Progenitor cell of endocrine pancreas (in vitro differentiated cells): ENCODE results near the gene DCTPP1. TPM values are rescaled to one million over a fixed set of nuclear protein-coding genes. Genes with fewer than 3 reads are reported as not detected.
A peak's percentile ranks its signal among the peaks of the same experiment; 100 is the strongest.

Experiments used
- DNase-seq: peaks from one replicate; pipeline ENCODE4 v3.0.0; 2021; ENCODE audit warnings: low spot score; ENCODE audit not compliant: unreplicated experiment
- H3K27ac Mint-ChIP-seq: 2 replicates; pipeline ENCODE4 v1.8.0; 2021; ENCODE audit warnings: mild to moderate bottlenecking, moderate library complexity, mixed read lengths
- H3K27me3 Mint-ChIP-seq: 2 replicates; pipeline ENCODE4 v1.8.0; 2021; ENCODE audit warnings: mixed read lengths
- H3K36me3 Mint-ChIP-seq: 2 replicates; pipeline ENCODE4 v1.8.0; 2022; ENCODE audit warnings: mixed read lengths; ENCODE audit not compliant: insufficient read depth
- H3K4me1 Mint-ChIP-seq: 2 replicates; pipeline ENCODE4 v1.8.0; 2021; ENCODE audit warnings: low read depth, mixed read lengths
- H3K4me3 Mint-ChIP-seq: 2 replicates; pipeline ENCODE4 v1.8.0; 2021; ENCODE audit warnings: low read depth, mild to moderate bottlenecking, moderate library complexity, mixed read lengths
- H3K9me3 Mint-ChIP-seq: 2 replicates; pipeline ENCODE4 v1.8.0; 2021; ENCODE audit warnings: low read depth, mixed read lengths
- total RNA-seq: library from RNA; stranded (reverse); gene quantifications from 2 replicates; pipeline ENCODE4 v1.2.1, GENCODE V29; 2021
- TF ChIP-seq, protein P1 (sequence below): fragments of 200-600 bp; sonication (generic); IDR thresholded peaks from one replicate; pipeline ENCODE4 v1.5.0; 2021; ENCODE audit warnings: antibody characterized with exemption, mild to moderate bottlenecking; ENCODE audit not compliant: unreplicated experiment

Gene DCTPP1
- total RNA-seq, 1 donor from 2014 or later: 65.9 TPM

DNA sequence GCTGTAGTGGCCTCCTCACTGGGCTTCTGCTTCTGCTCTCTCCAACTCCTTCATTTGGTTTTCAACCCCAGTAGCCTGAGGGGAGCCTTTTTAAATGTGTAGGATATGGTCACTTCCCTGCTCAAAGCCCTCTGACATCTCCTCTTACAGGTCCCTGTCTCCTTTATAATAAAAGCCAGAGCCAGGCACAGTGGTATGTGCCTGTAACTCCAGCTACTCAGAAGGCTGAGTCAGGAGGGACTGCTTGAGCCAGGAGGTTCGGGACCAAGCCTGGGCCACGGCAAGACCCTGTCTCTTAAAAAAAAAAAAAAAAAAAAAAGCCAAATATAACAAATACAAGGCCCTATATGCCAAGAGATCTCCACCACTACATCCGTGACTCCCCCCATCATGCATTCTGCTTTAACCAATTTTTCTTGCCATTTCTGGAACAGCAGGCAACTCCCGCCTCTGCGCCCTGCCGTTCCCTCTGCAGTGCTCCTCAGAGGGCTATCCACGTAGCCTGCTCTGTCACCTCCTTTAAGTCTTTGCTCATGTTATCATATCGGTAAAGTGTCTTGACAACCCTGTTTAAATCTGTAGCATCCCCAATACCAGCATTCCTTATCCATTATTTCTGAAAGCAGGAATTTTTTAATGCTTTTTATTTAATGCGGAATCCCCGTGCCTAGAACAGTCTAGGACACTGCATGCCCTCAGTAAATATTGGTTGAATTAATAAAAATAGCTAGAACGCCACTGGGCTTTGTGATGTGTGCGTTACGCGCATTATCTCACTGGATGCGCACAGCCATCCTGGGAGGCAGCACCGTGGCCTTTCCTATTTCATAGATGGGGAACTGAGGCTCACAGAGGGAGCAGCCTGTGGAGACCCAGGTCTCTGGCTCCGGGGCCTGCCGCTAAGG lies 13.0 kb downstream of the DCTPP1 start:
- DNase-seq: no peak
- no peaks in the 10 kb centered on the region for H3K4me1 Mint-ChIP-seq
- no peaks in the 10 kb centered on the region for H3K9me3 Mint-ChIP-seq
- no peak overlapping the region for H3K27ac Mint-ChIP-seq
- H3K27me3 Mint-ChIP-seq: no peaks in the 10 kb centered on the region
- TF ChIP-seq, protein P1, sequence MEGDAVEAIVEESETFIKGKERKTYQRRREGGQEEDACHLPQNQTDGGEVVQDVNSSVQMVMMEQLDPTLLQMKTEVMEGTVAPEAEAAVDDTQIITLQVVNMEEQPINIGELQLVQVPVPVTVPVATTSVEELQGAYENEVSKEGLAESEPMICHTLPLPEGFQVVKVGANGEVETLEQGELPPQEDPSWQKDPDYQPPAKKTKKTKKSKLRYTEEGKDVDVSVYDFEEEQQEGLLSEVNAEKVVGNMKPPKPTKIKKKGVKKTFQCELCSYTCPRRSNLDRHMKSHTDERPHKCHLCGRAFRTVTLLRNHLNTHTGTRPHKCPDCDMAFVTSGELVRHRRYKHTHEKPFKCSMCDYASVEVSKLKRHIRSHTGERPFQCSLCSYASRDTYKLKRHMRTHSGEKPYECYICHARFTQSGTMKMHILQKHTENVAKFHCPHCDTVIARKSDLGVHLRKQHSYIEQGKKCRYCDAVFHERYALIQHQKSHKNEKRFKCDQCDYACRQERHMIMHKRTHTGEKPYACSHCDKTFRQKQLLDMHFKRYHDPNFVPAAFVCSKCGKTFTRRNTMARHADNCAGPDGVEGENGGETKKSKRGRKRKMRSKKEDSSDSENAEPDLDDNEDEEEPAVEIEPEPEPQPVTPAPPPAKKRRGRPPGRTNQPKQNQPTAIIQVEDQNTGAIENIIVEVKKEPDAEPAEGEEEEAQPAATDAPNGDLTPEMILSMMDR: no peak
- H3K4me3 Mint-ChIP-seq: peak overlapping the region; percentile 53
- H3K36me3 Mint-ChIP-seq: peaks cover 22% of the 10 kb centered on the region

DNA sequence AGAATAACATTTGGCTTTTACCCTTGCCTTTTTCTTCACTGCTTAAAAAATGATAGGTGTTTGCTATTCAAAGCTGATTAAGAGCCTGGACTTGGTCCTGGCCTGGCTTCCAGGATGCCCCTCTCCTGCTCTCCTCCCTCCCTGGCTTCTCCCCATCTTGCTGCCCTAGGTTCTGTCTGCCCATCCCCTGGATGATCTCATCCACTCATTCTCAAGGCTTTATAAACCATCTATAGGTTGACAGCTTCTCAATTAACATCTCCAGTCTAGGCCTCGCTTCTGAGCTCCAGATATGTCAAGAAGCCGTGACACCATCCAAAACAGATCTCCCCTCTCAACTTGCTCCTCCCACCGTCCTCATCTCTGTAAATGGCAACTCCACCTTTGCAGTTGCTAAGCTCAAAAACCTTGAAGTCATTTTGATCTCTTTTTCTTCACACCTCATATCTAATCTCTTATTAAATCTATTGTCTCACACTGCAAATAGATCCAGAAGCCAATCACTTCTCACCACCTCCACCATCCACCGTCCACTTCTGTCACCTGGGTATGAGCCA lies 13.7 kb downstream of the DCTPP1 start:
- H3K4me3 Mint-ChIP-seq: no peak overlapping the region
- no peak for DNase-seq
- no peak overlapping the region for H3K27ac Mint-ChIP-seq
- TF ChIP-seq, protein P1: no peak
- H3K4me1 Mint-ChIP-seq: no peaks in the 10 kb centered on the region
- peaks cover 18% of the 10 kb centered on the region for H3K36me3 Mint-ChIP-seq
- H3K9me3 Mint-ChIP-seq: no peaks in the 10 kb centered on the region
- H3K27me3 Mint-ChIP-seq: no peaks in the 10 kb centered on the region

DNA sequence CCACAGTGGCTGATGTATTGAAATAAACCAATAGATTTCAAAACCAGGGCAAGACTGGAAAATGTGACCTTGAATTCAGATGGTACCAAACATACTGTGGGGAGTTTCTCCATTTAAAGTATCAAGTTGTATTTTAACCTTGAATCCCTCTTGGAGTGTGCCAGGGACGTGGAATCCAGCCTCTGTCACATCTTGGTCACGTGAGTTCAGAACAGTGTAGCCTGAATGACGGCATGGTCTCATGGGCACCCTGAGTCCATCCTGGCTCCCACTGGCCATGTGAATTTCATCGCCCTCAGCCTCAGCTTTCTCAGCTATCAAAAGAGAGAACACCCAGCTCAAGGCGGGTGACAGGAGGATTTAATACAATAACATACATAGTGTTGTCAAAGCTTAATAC lies 15.7 kb downstream of the DCTPP1 start:
- Mint-ChIP-seq H3K27me3 (no peaks in the 10 kb centered on the region), H3K36me3 (peaks cover 10% of the 10 kb centered on the region), H3K4me1 (peaks cover 3% of the 10 kb centered on the region), H3K27ac (peak overlapping the region; percentile 49), H3K9me3 (no peaks in the 10 kb centered on the region), H3K4me3 (no peak overlapping the region)
- TF ChIP-seq, protein P1: no peak
- DNase-seq: no peak

DNA sequence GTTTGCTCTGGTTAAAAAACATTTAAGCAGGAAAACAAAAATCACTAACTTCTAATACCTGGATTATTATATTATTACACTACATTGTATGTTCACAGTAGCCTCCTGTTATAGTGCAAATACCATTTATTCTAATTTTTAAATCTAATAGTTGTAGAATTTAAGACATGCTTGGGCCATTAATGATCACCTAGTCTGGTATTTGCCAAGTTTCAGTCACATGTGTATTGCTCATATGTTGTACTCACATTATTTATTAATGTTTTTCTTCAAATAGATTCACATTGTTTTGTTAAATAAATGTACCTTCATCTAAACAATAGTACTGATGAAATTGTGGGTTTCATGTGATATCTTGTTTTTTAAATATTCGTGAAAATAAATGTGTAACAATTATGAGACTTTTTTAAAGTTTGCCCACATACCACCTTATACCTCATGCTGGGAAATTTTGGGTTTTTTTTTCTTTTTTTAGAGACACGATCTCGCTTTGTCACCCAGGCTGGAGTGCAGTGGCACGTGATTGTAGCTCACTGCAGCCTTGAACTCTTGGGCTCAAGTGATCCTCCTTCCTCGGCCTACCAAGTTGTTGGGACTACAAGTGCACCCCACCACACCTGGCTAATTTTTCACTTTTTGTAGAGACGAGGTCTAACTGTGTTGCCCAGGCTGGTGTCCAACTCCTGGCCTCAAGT lies 16.6 kb downstream of the DCTPP1 start:
- no peak for DNase-seq
- H3K4me3 Mint-ChIP-seq: no peak overlapping the region
- peak overlapping the region; percentile 49 for H3K27ac Mint-ChIP-seq
- H3K27me3 Mint-ChIP-seq: no peaks in the 10 kb centered on the region
- peaks cover 4% of the 10 kb centered on the region for H3K4me1 Mint-ChIP-seq
- TF ChIP-seq, protein P1: no peak
- H3K9me3 Mint-ChIP-seq: no peaks in the 10 kb centered on the region
- peaks cover 10% of the 10 kb centered on the region for H3K36me3 Mint-ChIP-seq
